NCI-H1105 (cell line): ENCODE measurements around the gene COL9A3.
"Not testable (repeated sequence)": the region's sequence is repeated elsewhere in the genome, so short reads cannot be mapped to it uniquely, and the experiment has no call there.

Source experiments
- DNase-seq: peaks from one replicate; lab custom pipeline; 2025; lab: John Stamatoyannopoulos, UW

Gene COL9A3

GRCh38 chr20:62835931-62836861, 19.3 kb downstream of the COL9A3 start:
- DNase-seq = no peak

DNA sequence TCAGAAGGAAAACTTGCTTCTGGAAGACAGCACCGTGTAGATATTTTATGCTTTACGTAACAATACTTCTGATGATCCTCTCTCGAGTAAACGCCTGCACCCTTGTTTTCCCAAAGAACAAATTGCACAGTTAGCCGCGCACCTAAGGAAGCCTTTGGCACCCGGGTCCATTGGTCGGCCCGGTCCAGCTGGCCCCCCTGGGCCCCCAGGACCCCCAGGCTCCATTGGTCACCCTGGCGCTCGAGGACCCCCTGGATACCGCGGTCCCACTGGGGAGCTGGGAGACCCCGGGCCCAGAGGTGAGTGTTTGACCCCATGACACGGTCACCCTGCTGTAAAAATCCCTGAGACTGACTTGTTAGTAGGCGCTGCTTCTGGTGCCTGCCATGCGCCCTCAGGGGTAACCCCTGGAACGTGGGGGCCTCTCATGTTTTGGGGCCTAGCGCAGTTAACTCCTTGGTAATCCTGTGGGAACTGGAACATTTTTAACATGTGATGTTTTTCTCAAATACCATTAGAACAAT, 20.2 kb downstream of the COL9A3 start:
- no peak for DNase-seq

- no peak for DNase-seq
Measured at GRCh38 chr20:62837790-62838127, 20.9 kb downstream of the COL9A3 start.

- peak; percentile 54 for DNase-seq
Measured at GRCh38 chr20:62838128-62838891, 21.5 kb downstream of the COL9A3 start.

DNA sequence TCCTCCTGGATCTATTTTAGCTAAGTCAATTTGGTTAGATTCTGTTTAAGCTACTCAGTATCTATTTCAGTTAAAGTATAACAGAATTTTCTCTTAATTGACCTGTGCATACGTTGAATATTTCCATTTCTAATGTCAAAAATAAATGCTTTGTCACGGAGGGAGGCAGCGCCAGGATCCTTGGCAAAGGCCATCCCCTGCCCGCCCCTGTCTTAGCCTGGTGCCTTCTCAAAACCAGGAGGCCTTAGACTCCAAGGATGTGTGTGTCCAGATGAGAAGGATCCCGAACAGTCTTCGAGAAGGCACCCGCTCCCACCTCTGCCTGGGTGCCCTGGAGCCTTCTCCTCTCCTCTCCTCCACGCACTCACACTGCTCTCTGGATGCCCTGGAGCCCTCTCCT, 22.4 kb downstream of the COL9A3 start:
- no peak for DNase-seq

DNA sequence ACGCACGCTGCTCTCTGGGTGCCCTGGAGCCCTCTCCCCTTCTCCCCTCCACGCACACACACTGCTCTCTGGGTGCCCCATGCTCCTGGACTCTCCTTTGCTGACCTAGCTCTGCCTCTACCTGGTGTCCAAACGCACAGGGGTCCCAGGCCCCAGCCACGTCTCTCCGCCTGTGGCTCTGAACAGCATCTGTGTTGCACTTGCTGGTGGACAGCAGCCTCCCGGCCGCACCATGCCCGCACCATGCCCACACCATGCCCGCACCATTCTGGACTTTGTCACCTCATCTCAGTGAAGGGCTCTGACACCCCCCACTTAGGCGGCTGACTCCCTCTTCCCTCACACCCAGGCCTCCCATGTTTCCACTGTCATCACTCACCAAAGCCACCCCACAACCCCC, 23.0 kb downstream of the COL9A3 start:
- DNase-seq = no peak

DNA sequence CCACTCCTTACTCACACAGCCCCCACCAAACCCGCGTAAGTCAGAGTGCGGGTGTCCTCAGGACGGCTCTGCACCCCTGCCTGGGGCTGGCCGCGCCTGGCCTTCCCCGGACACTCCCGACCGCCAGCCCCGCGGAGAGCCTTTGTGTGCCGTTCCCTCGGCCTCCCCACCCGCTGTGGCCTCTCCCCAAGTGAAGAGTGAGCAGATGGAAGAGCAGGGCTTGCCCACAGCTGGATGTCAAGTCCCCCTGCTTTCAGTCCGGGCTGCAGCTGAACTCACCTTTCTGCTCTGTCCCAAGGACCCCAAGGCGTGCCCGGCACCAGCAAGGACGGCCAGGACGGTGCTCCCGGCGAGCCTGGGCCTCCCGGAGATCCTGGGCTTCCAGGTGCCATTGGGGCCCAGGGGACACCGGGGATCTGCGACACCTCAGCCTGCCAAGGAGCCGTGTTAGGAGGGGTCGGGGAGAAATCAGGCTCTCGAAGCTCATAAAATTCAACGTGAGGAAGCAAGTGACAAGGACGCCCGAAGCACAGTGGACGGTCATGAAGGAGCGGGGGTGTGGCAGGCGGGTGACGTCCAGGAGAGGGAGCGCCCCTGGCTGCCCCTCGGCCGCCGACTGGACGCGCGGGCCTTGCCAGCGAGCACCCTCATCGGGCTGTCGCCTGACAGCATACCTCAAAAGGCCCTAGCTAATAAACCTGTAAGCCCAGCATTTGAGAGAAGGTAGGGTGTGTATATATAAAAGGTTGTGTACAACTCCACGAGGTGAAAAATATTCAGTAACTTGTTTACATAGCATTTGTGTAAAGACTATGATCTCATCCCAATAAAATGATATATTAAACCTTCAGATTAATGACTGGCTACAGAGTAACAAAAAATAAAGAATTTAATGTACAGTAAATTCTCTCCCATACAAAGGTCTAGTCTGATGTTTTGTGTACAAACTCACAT, 23.7 kb downstream of the COL9A3 start:
- no peak for DNase-seq

DNA sequence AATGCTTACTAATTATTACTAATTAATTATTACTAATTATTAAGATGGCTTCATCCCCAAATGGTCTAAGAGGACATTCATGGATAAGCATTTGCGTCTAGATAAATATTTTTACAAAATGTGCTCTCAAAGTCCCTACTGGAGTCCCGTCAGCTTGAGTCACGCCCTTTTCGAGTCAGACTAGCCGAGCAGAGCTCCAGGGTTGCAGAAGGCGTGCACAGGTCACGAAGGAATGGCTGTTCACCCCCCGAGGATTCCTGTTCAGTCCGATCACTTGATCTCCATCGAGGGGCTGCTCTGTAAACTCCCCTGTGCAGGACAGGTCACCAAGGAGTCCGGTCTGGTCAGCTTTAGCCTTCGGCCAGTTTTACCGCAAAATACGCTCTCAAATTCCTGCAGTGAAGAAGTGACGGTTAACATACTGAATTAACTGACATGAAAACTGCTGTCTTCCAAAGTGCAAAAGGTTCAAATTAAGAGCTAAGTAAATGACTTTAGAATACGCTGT, 24.9 kb downstream of the COL9A3 start:
- DNase-seq = no peak

DNA sequence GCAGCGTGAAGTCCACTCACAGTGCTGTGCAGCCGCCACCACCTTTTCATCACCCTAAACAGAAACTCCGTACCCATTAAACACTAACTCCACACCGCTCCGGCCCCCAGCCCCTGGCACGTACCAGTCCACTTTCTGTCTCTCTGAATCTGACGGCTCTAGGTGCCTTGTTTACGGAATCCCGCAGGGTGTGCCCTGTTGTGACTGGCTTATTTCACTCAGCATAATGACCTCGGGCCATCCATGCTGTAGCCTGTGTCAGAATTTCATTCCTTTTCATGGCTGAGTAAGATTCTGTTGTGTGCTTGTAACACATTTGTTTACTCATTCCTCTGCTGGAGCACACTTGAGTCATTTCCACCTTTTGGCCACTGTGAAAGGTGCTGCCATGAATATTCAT, 26.8 kb downstream of the COL9A3 start:
- no peak for DNase-seq

- DNase-seq = no peak
Measured at GRCh38 chr20:62844182-62844581, 27.3 kb downstream of the COL9A3 start.

DNA sequence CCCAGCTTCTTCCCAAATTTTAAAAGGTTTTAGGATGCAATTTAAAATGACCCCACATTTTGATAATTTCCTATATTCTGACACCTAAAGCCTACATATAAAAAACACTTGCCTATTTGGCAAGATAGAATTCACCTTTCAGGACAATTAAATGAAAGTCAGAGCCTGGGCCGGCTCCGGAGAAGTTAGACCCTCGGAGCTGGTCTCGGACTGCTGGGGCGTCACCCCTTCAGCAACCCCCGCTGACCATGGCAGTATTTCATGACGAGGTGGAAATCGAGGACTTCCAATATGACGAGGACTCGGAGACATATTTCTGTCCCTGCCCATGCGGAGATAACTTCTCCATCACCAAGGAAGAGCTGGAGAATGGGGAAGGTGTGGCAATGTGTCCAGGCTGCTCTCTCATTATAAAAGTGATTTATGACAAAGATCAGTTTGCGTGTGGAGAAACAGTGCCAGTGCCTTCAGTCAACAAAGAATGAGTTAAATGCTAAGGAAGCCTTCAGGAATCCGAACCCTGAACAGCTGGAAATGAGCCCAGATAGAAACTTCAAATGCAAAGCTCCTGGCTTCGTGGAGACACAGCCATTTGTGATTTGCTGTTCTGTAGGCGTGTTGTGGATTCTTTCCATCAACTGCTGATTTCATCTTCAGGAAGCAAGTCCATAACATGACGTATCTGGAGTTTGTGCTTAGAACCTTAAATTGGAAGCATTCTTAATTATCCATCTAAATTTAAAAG, 28.7 kb downstream of the COL9A3 start:
- no peak for DNase-seq

DNA sequence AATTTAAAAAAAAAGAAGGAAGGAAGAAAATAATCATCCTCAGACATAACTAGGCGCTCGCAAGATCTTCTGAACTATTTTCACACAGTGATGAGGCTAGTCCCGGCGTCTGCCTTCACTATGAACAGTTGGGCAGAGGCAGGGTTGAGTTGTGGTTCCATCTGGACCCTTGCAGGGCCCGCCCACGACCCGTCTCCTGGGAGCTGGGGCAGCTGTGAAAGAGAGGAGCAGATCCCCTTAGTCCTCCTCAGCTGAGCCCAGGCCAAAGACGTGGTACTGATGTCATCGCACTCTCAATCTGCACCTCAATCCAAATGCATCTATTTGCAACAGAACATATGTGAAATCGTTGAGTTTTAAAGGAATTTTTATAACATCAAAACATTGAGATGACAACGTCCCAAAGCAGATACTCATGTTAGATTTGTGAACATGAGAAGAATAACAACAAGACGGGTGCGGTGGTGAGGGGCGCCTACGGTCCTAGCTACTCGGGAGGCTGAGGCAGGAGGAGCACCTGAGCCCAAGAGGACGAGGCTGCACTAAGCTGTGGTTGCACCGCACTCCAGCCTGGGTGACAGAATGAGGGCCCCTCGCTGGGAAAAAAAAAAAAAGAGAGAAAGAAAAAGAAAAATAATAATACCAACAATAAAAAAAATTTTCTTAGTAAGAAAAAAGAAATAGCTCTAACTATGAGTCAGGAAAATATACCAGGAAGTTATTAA, 29.5 kb downstream of the COL9A3 start:
- no peak for DNase-seq

DNA sequence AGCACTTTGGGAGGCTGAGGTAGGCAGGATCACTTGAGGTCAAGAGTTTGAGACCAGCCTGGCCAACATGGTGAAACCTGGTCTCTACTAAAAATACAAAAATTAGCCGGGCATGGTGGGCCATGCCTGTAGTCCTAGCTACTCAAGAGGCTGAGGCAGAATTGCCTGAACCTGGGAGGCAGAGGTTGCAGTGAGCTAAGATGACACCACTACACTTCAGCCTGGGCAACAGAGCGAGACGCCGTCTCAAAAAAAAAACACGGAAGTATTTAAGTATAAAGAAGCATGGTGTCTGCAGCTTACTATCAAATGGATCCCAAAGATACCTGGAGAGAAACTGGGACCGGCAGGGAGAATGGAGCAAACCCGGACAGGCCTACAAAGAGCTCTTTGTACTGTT, 32.1 kb downstream of the COL9A3 start:
- not testable (repeated sequence) for DNase-seq

GRCh38 chr20:62849431-62849830, 32.6 kb downstream of the COL9A3 start:
- no peak for DNase-seq

GRCh38 chr20:62850333-62850974, 33.6 kb downstream of the COL9A3 start:
- no peak for DNase-seq

DNA sequence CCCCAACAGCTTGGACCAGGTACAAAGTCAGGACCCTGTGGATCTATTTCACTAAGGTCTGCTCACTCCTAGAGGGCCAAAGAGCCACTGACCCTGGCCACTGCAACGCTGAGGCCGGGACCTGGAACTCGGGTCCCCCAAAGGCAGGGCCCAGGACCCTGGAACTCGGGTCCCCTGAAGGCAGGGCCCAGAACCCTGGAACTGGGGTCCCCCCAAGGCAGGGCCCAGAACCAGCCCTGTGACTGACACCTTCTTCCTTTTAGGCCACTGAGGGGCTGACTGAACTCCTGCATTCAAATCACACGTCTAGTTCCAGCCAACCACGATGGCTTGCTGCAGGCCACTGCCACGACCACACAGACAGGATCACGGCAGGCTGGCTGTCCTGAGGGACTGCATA, 35.3 kb downstream of the COL9A3 start:
- DNase-seq = no peak

- no peak for DNase-seq
Measured at GRCh38 chr20:62852841-62853240, 36.0 kb downstream of the COL9A3 start.

- DNase-seq = not testable (repeated sequence)
Measured at GRCh38 chr20:62853304-62853703, 36.5 kb downstream of the COL9A3 start.

GRCh38 chr20:62854121-62854520, 37.3 kb downstream of the COL9A3 start:
- DNase-seq = no peak

DNA sequence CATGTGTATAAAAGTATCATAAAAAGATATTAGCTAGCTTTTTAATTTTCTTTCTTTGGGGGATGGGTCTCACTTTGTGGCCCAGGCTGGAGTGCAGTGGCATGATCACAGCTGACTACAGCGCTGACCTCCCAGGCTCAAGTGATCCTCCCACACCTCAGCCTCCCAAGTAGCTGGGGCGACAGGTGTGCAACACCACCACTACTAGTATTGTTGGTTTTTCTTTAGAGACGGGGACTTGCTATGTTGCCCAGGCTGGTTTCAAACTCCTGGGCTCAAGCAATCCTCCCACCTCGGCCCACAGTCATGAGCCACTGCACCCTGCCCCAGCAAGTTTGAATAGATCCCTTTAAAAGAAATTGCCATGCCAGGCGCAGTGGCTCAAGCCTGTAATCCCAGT, 38.3 kb downstream of the COL9A3 start:
- no peak for DNase-seq
